IMR-90 (cell line): ENCODE data around the gene KLHL4. TPM values are rescaled to one million over a fixed set of nuclear protein-coding genes. Genes with fewer than 3 reads are reported as not detected.

Experiments
- ATAC-seq: fragments of 200-7000 bp; cut with Tn5 transposase; 2 replicates; pipeline ENCODE4 v1.9.1; 2020; ENCODE audit warnings: low read depth, mild to moderate bottlenecking, moderate library complexity
- BruUV-seq: library from RNA; stranded (reverse); fragments of 400-500 nt; replicated peaks from 2 replicates; lab custom pipeline; 2021; lab: Mats Ljungman, UMichigan
- CTCF ChIA-PET: fragments of 300-600 bp; formaldehyde crosslinking; extraction: SDS; loops from one replicate; lab custom pipeline; 2021; ENCODE audit warnings: antibody characterized with exemption; lab: Yijun Ruan, JAX
- POLR2A ChIA-PET: fragments of 300-600 bp; sonication (Branson Sonifier 250); formaldehyde crosslinking; loops from one replicate; lab custom pipeline; 2022; ENCODE audit warnings: antibody characterized with exemption; ENCODE audit not compliant: unreplicated experiment; lab: Charles Lee
- DNase-seq: peaks from one replicate; pipeline ENCODE4 v3.0.0; 2013
- H2AFZ ChIP-seq: replicated peaks from 2 replicates; pipeline ENCODE3; 2013; ENCODE audit warnings: low read length, mild to moderate bottlenecking; ENCODE audit not compliant: poor library complexity
- H2AK5ac ChIP-seq: 2 replicates; pipeline ENCODE4 v1.6.1; 2013; ENCODE audit warnings: low read depth, low read length, inconsistent platforms
- H2AK9ac ChIP-seq: replicated peaks from 2 replicates; pipeline ENCODE3; 2013; ENCODE audit warnings: mild to moderate bottlenecking, low read depth, low read length, moderate library complexity; ENCODE audit not compliant: poor library complexity
- H2BK120ac ChIP-seq: 2 replicates; pipeline ENCODE4 v1.6.1; 2013; ENCODE audit warnings: low read depth, low read length, inconsistent platforms
- H2BK15ac ChIP-seq: 3 replicates; pipeline ENCODE4 v1.6.1; 2013; ENCODE audit warnings: low read depth, low read length, inconsistent platforms
- H2BK20ac ChIP-seq: 2 replicates; pipeline ENCODE4 v1.6.1; 2013; ENCODE audit warnings: low read depth, mild to moderate bottlenecking, inconsistent platforms, low read length, moderate library complexity
- H2BK5ac ChIP-seq: 2 replicates; pipeline ENCODE4 v1.6.1; 2013; ENCODE audit warnings: mild to moderate bottlenecking, low read depth, low read length, inconsistent platforms; ENCODE audit not compliant: poor library complexity, severe bottlenecking
- H3K14ac ChIP-seq: replicated peaks from 2 replicates; pipeline ENCODE4 v1.6.1; 2013; ENCODE audit warnings: low read depth, low read length, inconsistent platforms
- H3K18ac ChIP-seq: 2 replicates; pipeline ENCODE4 v1.6.1; 2013; ENCODE audit warnings: low read depth, low read length, control low read depth
- H3K23ac ChIP-seq: 2 replicates; pipeline ENCODE4 v1.6.1; 2013; ENCODE audit warnings: low read depth, low read length, inconsistent platforms
- H3K27ac ChIP-seq: 2 replicates; pipeline ENCODE4 v1.5.1; 2013; ENCODE audit warnings: mild to moderate bottlenecking, control low read depth, low read length; ENCODE audit not compliant: insufficient read depth
- H3K27me3 ChIP-seq: 2 replicates; pipeline ENCODE4 v1.6.1; 2013; ENCODE audit warnings: low read length; ENCODE audit not compliant: control insufficient read depth, insufficient read depth
- H3K36me3 ChIP-seq: 2 replicates; pipeline ENCODE4 v1.6.1; 2013; ENCODE audit warnings: low read length, mixed read lengths; ENCODE audit not compliant: control insufficient read depth, insufficient read depth
- H3K4ac ChIP-seq: 2 replicates; pipeline ENCODE4 v1.6.1; 2013; ENCODE audit warnings: low read depth, low read length, inconsistent platforms
- H3K4me1 ChIP-seq: 2 replicates; pipeline ENCODE4 v1.6.1; 2013; ENCODE audit warnings: low read length, mixed read lengths; ENCODE audit not compliant: control insufficient read depth, insufficient read depth
- H3K4me2 ChIP-seq: 2 replicates; pipeline ENCODE4 v1.6.1; 2013; ENCODE audit warnings: low read depth, mild to moderate bottlenecking, control low read depth, low read length, moderate library complexity
- H3K4me3 ChIP-seq: 2 replicates; pipeline ENCODE4 v1.5.1; 2013; ENCODE audit warnings: low read depth, mild to moderate bottlenecking, control low read depth, low read length, moderate library complexity; ENCODE audit not compliant: insufficient read depth
- H3K56ac ChIP-seq: 2 replicates; pipeline ENCODE4 v1.6.1; 2013; ENCODE audit warnings: low read length, inconsistent platforms; ENCODE audit not compliant: insufficient read depth; ENCODE audit errors: extremely low read depth
- H3K79me1 ChIP-seq, 2 experiments: 2 replicates each; pipeline ENCODE4 v1.6.1; 2013; ENCODE audit warnings: low read length in 2 of 2, inconsistent platforms in 1 of 2, low read depth in 1 of 2
- H3K9ac ChIP-seq: 2 replicates; pipeline ENCODE4 v1.6.1; 2013; ENCODE audit warnings: low read depth, low read length, control low read depth
- H3K9me1 ChIP-seq: 2 replicates; pipeline ENCODE4 v1.6.1; 2013; ENCODE audit warnings: low read length, inconsistent platforms; ENCODE audit not compliant: insufficient read depth
- H3K9me3 ChIP-seq: 2 replicates; pipeline ENCODE4 v1.6.1; 2013; ENCODE audit warnings: low read length; ENCODE audit not compliant: control insufficient read depth, insufficient read depth
- H4K20me1 ChIP-seq: 2 replicates; pipeline ENCODE4 v1.6.1; 2013; ENCODE audit warnings: low read length, inconsistent platforms; ENCODE audit not compliant: insufficient read depth
- H4K5ac ChIP-seq: 2 replicates; pipeline ENCODE4 v1.6.1; 2013; ENCODE audit warnings: mild to moderate bottlenecking, low read depth, low read length, control low read depth
- H4K8ac ChIP-seq, 2 experiments: 2 replicates each; pipeline ENCODE4 v1.6.1; 2013; ENCODE audit warnings: low read depth in 2 of 2, low read length in 2 of 2, control low read depth in 1 of 2, inconsistent platforms in 1 of 2
- H4K91ac ChIP-seq: 2 replicates; pipeline ENCODE4 v1.6.1; 2013; ENCODE audit warnings: low read depth, low read length, inconsistent platforms; ENCODE audit not compliant: insufficient read depth
- CHD1 ChIP-seq: IDR thresholded peaks from 2 replicates; pipeline ENCODE4 v1.6.1; 2012; ENCODE audit warnings: low read depth, low read length, improper control_type of control experiment
- CTCF ChIP-seq: conservative IDR thresholded peaks from 2 replicates; pipeline ENCODE4 v1.5.1; 2012; ENCODE audit warnings: mild to moderate bottlenecking, low read depth, low read length, improper control_type of control experiment
- NFE2L2 ChIP-seq: fragments of 150-350 bp; IDR thresholded peaks from 2 replicates; pipeline ENCODE4 v1.6.1; 2016; ENCODE audit warnings: low read depth, mild to moderate bottlenecking, low read length
- POLR2A ChIP-seq: IDR thresholded peaks from 2 replicates; pipeline ENCODE4 v1.6.1; 2012; ENCODE audit warnings: mild to moderate bottlenecking, low read depth, low read length
- RFX5 ChIP-seq: IDR thresholded peaks from 2 replicates; pipeline ENCODE4 v1.8.0; 2012; ENCODE audit warnings: low read depth, mild to moderate bottlenecking, low read length, moderate library complexity
- WGBS, 2 experiments: methylation state at CpG; one replicate each; pipeline versions ENCODE4 v1.1.5 to v1.1.7; 2013; ENCODE audit warnings: missing lambda C conversion rate in 2 of 2; ENCODE audit not compliant: insufficient read length in 1 of 2; ENCODE audit errors: extremely low coverage in 2 of 2; 5-methylcytosine and 5-hydroxymethylcytosine counted together
- dilution Hi-C: fragments of 300-500 bp; cut with HindIII; formaldehyde crosslinking; loops from one replicate; pipeline ENCODE4 v1.14.3; 2018; ENCODE audit warnings: low sequenced_read_pairs; ENCODE audit not compliant: unreplicated experiment
- in situ Hi-C: fragments of 300-500 bp; cut with MboI; formaldehyde crosslinking; loops from 3 replicates; pipeline ENCODE4 v1.14.3; 2019; ENCODE audit warnings: low sequenced_read_pairs, inconsistent platforms, mixed read lengths
- intact Hi-C: fragments of 100-400 bp; cut with micrococcal nuclease; formaldehyde crosslinking; loops from 2 replicates; pipeline ENCODE4 v1.10.0; 2022
- polyA plus RNA-seq, 3 experiments: library from polyadenylated mRNA; depleted of rRNA; stranded (reverse); fragments of >200 nt; gene quantifications; 2 replicates each; pipeline ENCODE4 v1.2.3, GENCODE V29; 2012; ENCODE audit warnings: low replicate concordance in 1 of 3
- total RNA-seq: library from RNA; depleted of rRNA; stranded (reverse); fragments of >200 nt; gene quantifications from 2 replicates; pipeline ENCODE4 v1.2.3, GENCODE V29; 2012

KLHL4 gene
- total and polyA plus RNA-seq, 2 of the 4 experiments (the other 2 are of a cell fraction) = 0.50 to 1.4 TPM

DNA sequence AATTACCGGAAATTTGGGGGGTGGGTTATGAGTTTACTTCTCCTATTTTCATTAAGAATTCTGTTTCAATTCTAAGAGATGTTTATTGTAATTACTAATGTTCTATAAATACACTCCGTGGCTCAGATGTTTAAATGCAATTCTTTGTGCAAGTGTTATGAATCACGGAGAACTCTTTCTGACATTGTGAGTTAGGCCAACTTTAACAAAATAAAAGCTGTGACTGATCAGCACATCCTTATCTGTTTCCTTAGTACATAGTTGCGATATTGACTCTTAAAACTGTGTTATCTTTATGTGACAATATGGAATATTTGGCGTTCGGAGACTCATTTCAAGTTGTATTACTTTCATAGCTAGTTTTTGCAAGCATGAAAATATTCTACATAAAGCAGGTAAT, 902 bp downstream of the KLHL4 start:
- H3K9me3 ChIP-seq = no peaks in the 10 kb centered on the region
- no peaks in the 10 kb centered on the region for H3K9me1 ChIP-seq
- dilution Hi-C loops (no loop called here), in situ Hi-C loops (no loop called here), intact Hi-C loops (no loop called here)
- no peaks in the 10 kb centered on the region for H4K20me1 ChIP-seq
- no peak overlapping the region for H3K9ac ChIP-seq
- BruUV-seq = no TSS peak
- CTCF ChIA-PET = no interaction called here
- H2AK9ac ChIP-seq = no peak overlapping the region
- H3K4me2 ChIP-seq = no peak overlapping the region
- DNase-seq (peak; percentile 18), ATAC-seq (no peak)
- no peak overlapping the region for H3K23ac ChIP-seq
- no peak overlapping the region for H3K4ac ChIP-seq
- no peak overlapping the region for H4K5ac ChIP-seq
- H3K56ac ChIP-seq = no peak overlapping the region
- H2BK20ac ChIP-seq = no peak overlapping the region
- H2BK15ac ChIP-seq = no peak overlapping the region
- no peak overlapping the region for H2AK5ac ChIP-seq
- POLR2A ChIA-PET = no interaction called here
- H3K79me1 ChIP-seq = no peaks in the 10 kb centered on the region
- H2BK120ac ChIP-seq = no peak overlapping the region
- H2BK5ac ChIP-seq = no peak overlapping the region
- no peak overlapping the region for H3K14ac ChIP-seq
- H4K8ac ChIP-seq = no peak overlapping the region
- H4K91ac ChIP-seq = no peak overlapping the region
- no peaks in the 10 kb centered on the region for H3K4me1 ChIP-seq
- TF ChIP-seq NFE2L2 = no peak
- no peak for TF ChIP-seq CHD1
- no peak for TF ChIP-seq RFX5
- no peak for TF ChIP-seq POLR2A
- no peak for TF ChIP-seq CTCF
- WGBS, 2 experiments = no CpG with 5 or more reads among the region's 6 CpGs
- no peak overlapping the region for H3K4me3 ChIP-seq
- H3K27me3 ChIP-seq = no peaks in the 10 kb centered on the region
- no peaks in the 10 kb centered on the region for H3K36me3 ChIP-seq
- no peak overlapping the region for H2AFZ ChIP-seq
- no peak overlapping the region for H3K18ac ChIP-seq
- H3K27ac ChIP-seq = no peak overlapping the region
